GM12878 (cell line): ENCODE data around the gene HELZ. TPM values are rescaled to one million over a fixed set of nuclear protein-coding genes. Genes with fewer than 3 reads are reported as not detected.

ENCODE experiments used
- ATAC-seq: fragments of 200-7000 bp; cut with Tn5 transposase; 3 replicates; pipeline ENCODE4 v1.9.1; 2020; ENCODE audit warnings: mild to moderate bottlenecking, moderate library complexity
- BruUV-seq: library from RNA; stranded (reverse); fragments of 400-500 nt; replicated peaks from 2 replicates; lab custom pipeline; 2021; lab: Mats Ljungman, UMichigan
- CTCF ChIA-PET: fragments of 300-600 bp; sonication (Branson Sonifier 250); formaldehyde crosslinking; extraction: SDS; loops from one replicate; lab custom pipeline; 2021; ENCODE audit warnings: inconsistent platforms; lab: Yijun Ruan, JAX
- POLR2A ChIA-PET: fragments of 350-600 bp; formaldehyde crosslinking; extraction: SDS; loops from one replicate; lab custom pipeline; 2021; ENCODE audit warnings: inconsistent platforms; lab: Charles Lee
- RAD21 ChIA-PET: fragments of 300-600 bp; sonication (Branson Sonifier 250); formaldehyde crosslinking; loops from one replicate; lab custom pipeline; 2023; ENCODE audit warnings: antibody characterized with exemption; ENCODE audit not compliant: unreplicated experiment; lab: Charles Lee
- SMC1A ChIA-PET: fragments of 300-600 bp; sonication (Branson Sonifier 250); formaldehyde crosslinking; loops from one replicate; lab custom pipeline; 2023; ENCODE audit not compliant: unreplicated experiment, uncharacterized antibody; lab: Charles Lee
- DNase-seq: peaks from one replicate; pipeline ENCODE4 v3.0.0-alpha.2; 2011; ENCODE audit warnings: low read depth, low spot score
- FAIRE-seq: peaks from 3 replicates; lab custom pipeline; 2011; peaks lifted over from hg19 to GRCh38; lab: Jason Lieb, UNC
- H2AFZ ChIP-seq: 2 replicates; pipeline ENCODE4 v1.6.0; 2011; ENCODE audit warnings: low read depth, low read length, control low read depth; ENCODE audit not compliant: control insufficient read depth
- H3K27ac ChIP-seq: 2 replicates; pipeline ENCODE4 v1.5.1; 2011; ENCODE audit warnings: control low read depth; ENCODE audit not compliant: control insufficient read depth, insufficient read depth
- H3K27me3 ChIP-seq, 2 experiments: replicated peaks in 1 of 2; 2 replicates each; pipeline versions ENCODE4 v1.6.0 to v1.6.1; 2011; ENCODE audit warnings: low read length in 1 of 2; ENCODE audit not compliant: control insufficient read depth in 2 of 2, insufficient read depth in 2 of 2
- H3K36me3 ChIP-seq, 2 experiments: 2 replicates each; pipeline ENCODE4 v1.5.1; 2011; ENCODE audit warnings: low read length in 1 of 2; ENCODE audit not compliant: control insufficient read depth in 2 of 2, insufficient read depth in 2 of 2
- H3K4me1 ChIP-seq: 2 replicates; pipeline ENCODE4 v1.6.1; 2011; ENCODE audit warnings: mild to moderate bottlenecking, low read length, moderate library complexity, mixed read lengths; ENCODE audit not compliant: control insufficient read depth, insufficient read depth
- H3K4me2 ChIP-seq: 2 replicates; pipeline ENCODE4 v1.6.0; 2011; ENCODE audit warnings: control low read depth; ENCODE audit not compliant: control insufficient read depth, insufficient read depth
- H3K4me3 ChIP-seq: fragments of 200-600 bp; sonication (generic); 2 replicates; pipeline ENCODE4 v1.5.1; 2016
- H3K79me2 ChIP-seq: 2 replicates; pipeline ENCODE4 v1.6.0; 2011; ENCODE audit warnings: low read length; ENCODE audit not compliant: control insufficient read depth, insufficient read depth
- H3K9ac ChIP-seq: 2 replicates; pipeline ENCODE4 v1.8.0; 2011; ENCODE audit warnings: low read length, control low read depth, mixed read lengths; ENCODE audit not compliant: control insufficient read depth, insufficient read depth
- H3K9me3 ChIP-seq: replicated peaks from 3 replicates; pipeline ENCODE4 v1.5.1; 2011; ENCODE audit warnings: mild to moderate bottlenecking, low read length; ENCODE audit not compliant: control insufficient read depth, insufficient read depth
- H4K20me1 ChIP-seq: 2 replicates; pipeline ENCODE4 v1.6.0; 2011; ENCODE audit not compliant: control insufficient read depth, insufficient read depth
- ASH2L ChIP-seq: fragments of 300-600, 200-600 bp; sonication (generic); IDR thresholded peaks from 2 replicates; pipeline ENCODE4 v1.6.1; 2017; ENCODE audit warnings: low read depth, mild to moderate bottlenecking, borderline replicate concordance
- BCL11A ChIP-seq: IDR thresholded peaks from 2 replicates; pipeline ENCODE4 v1.6.1; 2011; ENCODE audit warnings: low read depth, low read length
- IRF4 ChIP-seq: IDR thresholded peaks from 2 replicates; pipeline ENCODE4 v1.6.1; 2011; ENCODE audit warnings: low read depth, low read length
- NBN ChIP-seq: fragments of 450-650 bp; IDR thresholded peaks from 2 replicates; pipeline ENCODE4 v1.6.1; 2016
- NR2F1 ChIP-seq: fragments of 450-650 bp; conservative IDR thresholded peaks from 2 replicates; pipeline ENCODE4 v1.6.1; 2017; ENCODE audit warnings: mild to moderate bottlenecking
- PKNOX1 ChIP-seq: fragments of 450-650 bp; IDR thresholded peaks from 2 replicates; pipeline ENCODE4 v1.6.1; 2016; ENCODE audit warnings: mild to moderate bottlenecking
- STAT1 ChIP-seq: fragments of 450-650 bp; conservative IDR thresholded peaks from 2 replicates; pipeline ENCODE4 v1.6.1; 2014; ENCODE audit warnings: antibody characterized with exemption, mild to moderate bottlenecking
- WGBS: methylation state at CpG from one replicate; pipeline ENCODE4 v1.1.6; 2016; ENCODE audit warnings: low lambda C conversion rate; ENCODE audit not compliant: insufficient replicate concordance, insufficient coverage; ENCODE audit errors: missing lambda C conversion rate; 5-methylcytosine and 5-hydroxymethylcytosine counted together
- in situ Hi-C: fragments of 300-500 bp; cut with MboI; formaldehyde crosslinking; loops from 9 replicates; pipeline ENCODE4 v1.14.3; 2018; ENCODE audit warnings: mixed read lengths
- intact Hi-C: fragments of 100-400 bp; cut with micrococcal nuclease; formaldehyde crosslinking; loops from one replicate; pipeline ENCODE4 v1.14.2; 2022; ENCODE audit not compliant: unreplicated experiment
- polyA plus RNA-seq, 11 experiments: library from polyadenylated mRNA; depleted of rRNA in 4 of 11; unstranded in 6 of 11; stranded (reverse) in 5 of 11; fragments of >200 nt; fragmentation: Nextera tagmentation in 4 of 11; fragmentation: Illumina TruSeq in 1 of 11; extraction: Ambion mirVana in 4 of 11; extraction: Trizol in 1 of 11; gene quantifications; 1 replicate in 1 of 11; 2 replicates in 10 of 11; pipeline versions ENCODE4 v1.2.1 to v1.2.3, GENCODE V29; 2011 to 2016; ENCODE audit warnings: inconsistent platforms in 2 of 11, missing spikeins in 2 of 11, low read depth in 1 of 11
- total RNA-seq, 4 experiments: library from RNA; depleted of rRNA in 3 of 4; stranded (reverse); fragments of >200 nt in 3 of 4; fragmentation: Illumina TruSeq in 1 of 4; extraction: Trizol in 1 of 4; gene quantifications; 2 replicates each; pipeline versions ENCODE4 v1.2.1 to v1.2.3, GENCODE V29; 2013 to 2021
- TF ChIP-seq, protein P1 (sequence below): IDR thresholded peaks from 2 replicates; pipeline ENCODE4 v1.6.1; 2012; ENCODE audit warnings: improper control_type of control experiment, low read depth, low read length; ENCODE audit not compliant: insufficient replicate concordance
- TF ChIP-seq, protein P2 (sequence below): IDR thresholded peaks from 2 replicates; pipeline ENCODE4 v1.6.1; 2011; ENCODE audit warnings: low read depth, low read length, improper control_type of control experiment, borderline replicate concordance
- TF ChIP-seq, protein P3 (sequence below): fragments of 450-650 bp; IDR thresholded peaks from 2 replicates; pipeline ENCODE4 v1.6.1; 2017; ENCODE audit warnings: mild to moderate bottlenecking, low read depth, inconsistent platforms; ENCODE audit not compliant: poor library complexity, severe bottlenecking

Gene HELZ
- total and polyA plus RNA-seq, 10 of the 15 experiments (the other 5 are each of a cell fraction or from before 2014, with no cell fraction given): 1.5 to 36.8 (median 19.1) TPM

- no peak for TF ChIP-seq IRF4
- no peak for TF ChIP-seq PKNOX1
- TF ChIP-seq BCL11A: no peak
- no peak for TF ChIP-seq STAT1
- no peak for TF ChIP-seq NBN
- no peak for TF ChIP-seq NR2F1
- TF ChIP-seq, protein P1, sequence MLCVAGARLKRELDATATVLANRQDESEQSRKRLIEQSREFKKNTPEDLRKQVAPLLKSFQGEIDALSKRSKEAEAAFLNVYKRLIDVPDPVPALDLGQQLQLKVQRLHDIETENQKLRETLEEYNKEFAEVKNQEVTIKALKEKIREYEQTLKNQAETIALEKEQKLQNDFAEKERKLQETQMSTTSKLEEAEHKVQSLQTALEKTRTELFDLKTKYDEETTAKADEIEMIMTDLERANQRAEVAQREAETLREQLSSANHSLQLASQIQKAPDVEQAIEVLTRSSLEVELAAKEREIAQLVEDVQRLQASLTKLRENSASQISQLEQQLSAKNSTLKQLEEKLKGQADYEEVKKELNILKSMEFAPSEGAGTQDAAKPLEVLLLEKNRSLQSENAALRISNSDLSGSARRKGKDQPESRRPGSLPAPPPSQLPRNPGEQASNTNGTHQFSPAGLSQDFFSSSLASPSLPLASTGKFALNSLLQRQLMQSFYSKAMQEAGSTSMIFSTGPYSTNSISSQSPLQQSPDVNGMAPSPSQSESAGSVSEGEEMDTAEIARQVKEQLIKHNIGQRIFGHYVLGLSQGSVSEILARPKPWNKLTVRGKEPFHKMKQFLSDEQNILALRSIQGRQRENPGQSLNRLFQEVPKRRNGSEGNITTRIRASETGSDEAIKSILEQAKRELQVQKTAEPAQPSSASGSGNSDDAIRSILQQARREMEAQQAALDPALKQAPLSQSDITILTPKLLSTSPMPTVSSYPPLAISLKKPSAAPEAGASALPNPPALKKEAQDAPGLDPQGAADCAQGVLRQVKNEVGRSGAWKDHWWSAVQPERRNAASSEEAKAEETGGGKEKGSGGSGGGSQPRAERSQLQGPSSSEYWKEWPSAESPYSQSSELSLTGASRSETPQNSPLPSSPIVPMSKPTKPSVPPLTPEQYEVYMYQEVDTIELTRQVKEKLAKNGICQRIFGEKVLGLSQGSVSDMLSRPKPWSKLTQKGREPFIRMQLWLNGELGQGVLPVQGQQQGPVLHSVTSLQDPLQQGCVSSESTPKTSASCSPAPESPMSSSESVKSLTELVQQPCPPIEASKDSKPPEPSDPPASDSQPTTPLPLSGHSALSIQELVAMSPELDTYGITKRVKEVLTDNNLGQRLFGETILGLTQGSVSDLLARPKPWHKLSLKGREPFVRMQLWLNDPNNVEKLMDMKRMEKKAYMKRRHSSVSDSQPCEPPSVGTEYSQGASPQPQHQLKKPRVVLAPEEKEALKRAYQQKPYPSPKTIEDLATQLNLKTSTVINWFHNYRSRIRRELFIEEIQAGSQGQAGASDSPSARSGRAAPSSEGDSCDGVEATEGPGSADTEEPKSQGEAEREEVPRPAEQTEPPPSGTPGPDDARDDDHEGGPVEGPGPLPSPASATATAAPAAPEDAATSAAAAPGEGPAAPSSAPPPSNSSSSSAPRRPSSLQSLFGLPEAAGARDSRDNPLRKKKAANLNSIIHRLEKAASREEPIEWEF: no peak
- TF ChIP-seq, protein P2, sequence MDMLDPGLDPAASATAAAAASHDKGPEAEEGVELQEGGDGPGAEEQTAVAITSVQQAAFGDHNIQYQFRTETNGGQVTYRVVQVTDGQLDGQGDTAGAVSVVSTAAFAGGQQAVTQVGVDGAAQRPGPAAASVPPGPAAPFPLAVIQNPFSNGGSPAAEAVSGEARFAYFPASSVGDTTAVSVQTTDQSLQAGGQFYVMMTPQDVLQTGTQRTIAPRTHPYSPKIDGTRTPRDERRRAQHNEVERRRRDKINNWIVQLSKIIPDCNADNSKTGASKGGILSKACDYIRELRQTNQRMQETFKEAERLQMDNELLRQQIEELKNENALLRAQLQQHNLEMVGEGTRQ: no peak
- TF ChIP-seq ASH2L: no peak
- TF ChIP-seq, protein P3, sequence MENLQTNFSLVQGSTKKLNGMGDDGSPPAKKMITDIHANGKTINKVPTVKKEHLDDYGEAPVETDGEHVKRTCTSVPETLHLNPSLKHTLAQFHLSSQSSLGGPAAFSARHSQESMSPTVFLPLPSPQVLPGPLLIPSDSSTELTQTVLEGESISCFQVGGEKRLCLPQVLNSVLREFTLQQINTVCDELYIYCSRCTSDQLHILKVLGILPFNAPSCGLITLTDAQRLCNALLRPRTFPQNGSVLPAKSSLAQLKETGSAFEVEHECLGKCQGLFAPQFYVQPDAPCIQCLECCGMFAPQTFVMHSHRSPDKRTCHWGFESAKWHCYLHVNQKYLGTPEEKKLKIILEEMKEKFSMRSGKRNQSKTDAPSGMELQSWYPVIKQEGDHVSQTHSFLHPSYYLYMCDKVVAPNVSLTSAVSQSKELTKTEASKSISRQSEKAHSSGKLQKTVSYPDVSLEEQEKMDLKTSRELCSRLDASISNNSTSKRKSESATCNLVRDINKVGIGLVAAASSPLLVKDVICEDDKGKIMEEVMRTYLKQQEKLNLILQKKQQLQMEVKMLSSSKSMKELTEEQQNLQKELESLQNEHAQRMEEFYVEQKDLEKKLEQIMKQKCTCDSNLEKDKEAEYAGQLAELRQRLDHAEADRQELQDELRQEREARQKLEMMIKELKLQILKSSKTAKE: no peak
- Histone ChIP-seq H2AFZ (no peak overlapping the region), H3K4me3 (no peak overlapping the region), H3K4me2 (no peak overlapping the region), H3K27me3 (no peaks in the 10 kb centered on the region; a peak in 1 of 4 replicates), H3K27ac (no peak overlapping the region), H3K79me2 (no peaks in the 10 kb centered on the region), H3K4me1 (no peaks in the 10 kb centered on the region), H4K20me1 (no peaks in the 10 kb centered on the region), H3K36me3 (no peaks in the 10 kb centered on the region), H3K9me3 (no peaks in the 10 kb centered on the region), H3K9ac (no peak overlapping the region)
- whole genome bisulfite sequencing: 47% methylated on average over 6 of the region's 6 CpGs
- RAD21 ChIA-PET: no interaction called here
- in situ Hi-C loops (no loop called here), intact Hi-C loops (no loop called here)
- no peak for FAIRE-seq
- no TSS peak for BruUV-seq
- CTCF ChIA-PET: no interaction called here
- no peak for DNase-seq
- SMC1A ChIA-PET: no interaction called here
- POLR2A ChIA-PET: no interaction called here
- no peak for ATAC-seq
These were observed 35.3 kb upstream of the HELZ start for GRCh38 chr17:67280279-67280678.
